ENCODE data around the gene CAPRIN1.

CAPRIN1 gene

DNA sequence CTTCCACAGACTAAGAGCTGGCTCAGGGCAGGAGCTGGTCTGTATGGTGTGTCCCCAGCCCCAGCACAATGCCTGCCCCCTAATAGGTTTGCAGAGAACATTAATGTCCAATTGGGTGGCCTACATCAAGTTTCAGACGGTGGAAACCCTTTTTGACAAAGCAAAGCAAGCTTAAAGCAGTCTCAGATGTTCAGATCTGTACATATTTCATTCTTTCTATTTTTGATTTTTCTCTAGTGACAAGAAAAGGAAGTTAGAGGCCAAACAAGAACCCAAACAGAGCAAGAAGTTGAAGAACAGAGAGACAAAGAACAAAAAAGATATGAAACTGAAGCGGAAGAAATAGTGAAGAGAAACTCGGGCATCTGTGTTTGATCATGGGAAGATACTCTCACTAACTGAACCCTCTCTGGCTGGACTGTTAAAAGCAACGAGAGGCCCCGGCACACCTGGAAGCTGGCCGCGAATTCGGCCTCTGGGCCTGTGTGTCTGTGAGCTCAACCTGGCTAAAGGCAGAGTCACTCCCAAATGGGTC is 94.4 kb downstream of the CAPRIN1 start:
- no peak for DNase-seq (ENCODE audit: low spot score)

- no peak for DNase-seq (ENCODE audit: low spot score)
Measured at GRCh38 chr11:34146411-34146810, 94.9 kb downstream of the CAPRIN1 start.

DNA sequence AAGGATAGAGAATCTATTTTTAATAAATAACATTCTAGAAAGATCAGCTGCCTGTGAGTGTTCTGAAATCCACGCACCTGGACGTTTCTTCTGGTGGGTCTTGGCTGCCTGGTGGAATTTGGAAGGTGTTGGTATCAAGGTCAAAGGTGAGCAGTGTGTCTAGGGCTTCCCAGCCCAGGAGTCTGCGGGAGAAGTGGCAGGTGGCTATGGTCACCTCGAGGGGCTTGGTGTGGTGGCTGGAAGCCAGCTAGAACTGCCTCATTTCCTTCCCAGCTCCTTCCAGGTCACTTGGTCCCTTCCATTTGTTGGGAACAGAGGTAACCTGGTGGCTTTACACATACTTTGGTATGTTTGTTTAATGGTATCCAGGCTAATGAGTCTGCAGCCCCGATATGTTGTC is 95.3 kb downstream of the CAPRIN1 start:
- no peak for DNase-seq (ENCODE audit: low spot score)

GRCh38 chr11:34147581-34147980 is 96.0 kb downstream of the CAPRIN1 start:
- DNase-seq (ENCODE audit: low spot score), result no peak

DNA sequence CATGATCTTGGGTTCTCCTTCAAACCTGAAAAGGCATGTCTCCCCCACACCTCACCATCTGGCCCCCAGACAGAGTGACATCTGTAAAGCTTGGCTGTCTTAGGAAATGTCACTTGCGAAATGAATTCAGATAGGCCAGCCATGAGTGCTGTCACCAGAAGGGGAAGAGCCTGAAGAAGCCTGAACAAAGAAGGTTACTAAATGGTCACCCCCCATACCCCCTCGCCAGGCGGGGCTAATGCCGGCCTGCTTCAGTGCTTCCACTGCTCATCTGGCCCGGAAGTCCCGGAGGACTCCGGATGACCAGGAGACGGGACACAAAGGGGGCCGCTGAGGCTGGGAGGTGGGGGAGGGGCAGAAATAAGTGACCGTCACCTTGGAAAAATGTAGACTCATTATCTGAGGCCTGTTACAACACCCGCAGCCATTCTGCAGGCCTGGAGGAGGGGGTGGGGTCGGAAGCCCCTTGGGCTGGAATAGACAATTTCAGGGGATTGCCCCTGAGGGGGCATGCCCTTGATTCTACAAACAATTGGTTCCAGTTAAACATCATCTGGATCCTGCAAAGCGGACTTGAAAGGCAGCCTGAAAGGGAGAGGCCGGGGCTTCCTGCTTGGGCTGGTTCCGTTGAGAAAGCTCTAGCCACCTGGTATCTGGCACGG is 97.1 kb downstream of the CAPRIN1 start:
- no peak for DNase-seq (ENCODE audit: low spot score)

- no peak for DNase-seq (ENCODE audit: low spot score)
Measured at GRCh38 chr11:34149274-34149673, 97.7 kb downstream of the CAPRIN1 start.

- DNase-seq (ENCODE audit: low spot score), result no peak
Measured at GRCh38 chr11:34149786-34150185, 98.3 kb downstream of the CAPRIN1 start.

DNA sequence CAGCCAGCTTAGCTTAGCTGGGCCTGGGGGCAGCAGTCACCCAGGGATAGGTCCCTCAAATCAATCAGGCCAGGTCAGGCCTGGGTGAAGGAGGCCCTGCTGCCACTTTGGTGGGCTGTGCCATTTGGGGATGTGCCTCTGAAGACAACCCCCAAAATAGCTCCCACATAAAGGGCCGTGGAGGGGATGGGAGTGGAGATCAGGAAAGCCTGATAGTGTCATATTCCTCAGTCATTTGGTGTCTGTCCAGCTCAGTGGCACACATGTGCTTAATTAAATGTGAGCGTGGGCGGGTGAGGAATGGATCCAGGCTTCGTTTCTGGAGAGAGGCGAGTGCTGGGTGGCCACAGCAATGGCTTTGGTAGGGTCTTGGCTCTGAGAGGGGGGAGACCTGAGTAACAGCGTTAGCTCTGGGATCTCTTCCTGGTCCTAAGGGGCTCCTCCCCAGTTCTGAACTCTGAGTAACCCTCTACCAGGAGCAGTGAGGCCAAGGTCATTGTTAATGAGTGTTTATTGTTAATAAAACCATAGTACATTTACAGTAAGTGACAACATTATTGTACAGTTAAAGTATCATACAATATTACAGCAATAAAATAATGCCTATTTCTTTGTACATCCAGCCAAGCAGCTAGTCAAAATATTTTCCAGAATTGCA is 99.1 kb downstream of the CAPRIN1 start:
- no peak for DNase-seq (ENCODE audit: low spot score)
